Adrenal gland (tissue), 5 donors: ENCODE results near the gene MOGAT1.

Source experiments
- POLR2A ChIP-seq, 2 donors: fragments of 450-650 bp; IDR thresholded peaks; one replicate each; pipeline ENCODE4 v1.6.1; 2017; ENCODE audit warnings: antibody characterized with exemption in 2 of 2, mild to moderate bottlenecking in 2 of 2, moderate library complexity in 1 of 2
- TF ChIP-seq, protein P1 (sequence below), 6 experiments: fragments of 450-650 bp in 4 of 6; fragments of 200-600 bp in 2 of 6; sonication (generic) in 1 of 6; IDR thresholded peaks; 1 replicate in 5 of 6; 2 replicates in 1 of 6; pipeline versions ENCODE4 v1.5.1 to v1.8.0; 2016 to 2021; ENCODE audit warnings: antibody characterized with exemption in 6 of 6, mild to moderate bottlenecking in 2 of 6, moderate library complexity in 1 of 6
- donor health status: DM: no; HTN: no; CAD: no.

DNA sequence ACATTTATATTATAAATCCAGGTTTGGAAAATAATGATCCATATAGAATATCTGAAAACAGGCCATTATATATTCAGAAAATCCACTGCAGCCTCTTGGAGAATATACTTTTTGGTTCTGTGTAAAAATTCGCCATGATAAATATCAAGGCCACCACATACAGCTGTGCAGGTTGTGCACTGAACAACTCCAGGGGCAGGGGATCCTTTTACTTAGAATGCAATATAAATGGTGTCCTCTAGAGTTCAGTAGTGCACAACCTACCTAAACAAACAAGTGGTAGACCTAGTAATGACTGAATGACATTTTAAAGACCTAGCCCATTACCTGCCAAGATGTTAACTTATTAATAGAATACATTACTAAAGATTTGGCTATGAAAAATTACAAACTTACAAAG, 22.4 kb downstream of the MOGAT1 start:
- TF ChIP-seq, protein P1, sequence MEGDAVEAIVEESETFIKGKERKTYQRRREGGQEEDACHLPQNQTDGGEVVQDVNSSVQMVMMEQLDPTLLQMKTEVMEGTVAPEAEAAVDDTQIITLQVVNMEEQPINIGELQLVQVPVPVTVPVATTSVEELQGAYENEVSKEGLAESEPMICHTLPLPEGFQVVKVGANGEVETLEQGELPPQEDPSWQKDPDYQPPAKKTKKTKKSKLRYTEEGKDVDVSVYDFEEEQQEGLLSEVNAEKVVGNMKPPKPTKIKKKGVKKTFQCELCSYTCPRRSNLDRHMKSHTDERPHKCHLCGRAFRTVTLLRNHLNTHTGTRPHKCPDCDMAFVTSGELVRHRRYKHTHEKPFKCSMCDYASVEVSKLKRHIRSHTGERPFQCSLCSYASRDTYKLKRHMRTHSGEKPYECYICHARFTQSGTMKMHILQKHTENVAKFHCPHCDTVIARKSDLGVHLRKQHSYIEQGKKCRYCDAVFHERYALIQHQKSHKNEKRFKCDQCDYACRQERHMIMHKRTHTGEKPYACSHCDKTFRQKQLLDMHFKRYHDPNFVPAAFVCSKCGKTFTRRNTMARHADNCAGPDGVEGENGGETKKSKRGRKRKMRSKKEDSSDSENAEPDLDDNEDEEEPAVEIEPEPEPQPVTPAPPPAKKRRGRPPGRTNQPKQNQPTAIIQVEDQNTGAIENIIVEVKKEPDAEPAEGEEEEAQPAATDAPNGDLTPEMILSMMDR (IDR thresholded peaks at IDR 0.05), result no peak
- no peak for TF ChIP-seq POLR2A (IDR thresholded peaks at IDR 0.05)
